Uterus (tissue), 2 donors: Measurements from ENCODE around the gene USP37.

Experiments
- POLR2A ChIP-seq, 2 donors: fragments of 450-650 bp; IDR thresholded peaks; one replicate each; pipeline ENCODE4 v1.6.1; 2016; ENCODE audit warnings: antibody characterized with exemption in 2 of 2, mild to moderate bottlenecking in 1 of 2, moderate library complexity in 1 of 2
- TF ChIP-seq, protein P1 (sequence below), 4 experiments: fragments of 200-600 bp in 2 of 4; fragments of 450-650 bp in 2 of 4; sonication (generic) in 2 of 4; IDR thresholded peaks; one replicate each; pipeline ENCODE4 v1.5.1; 2016 to 2019; ENCODE audit warnings: antibody characterized with exemption in 4 of 4, mild to moderate bottlenecking in 2 of 4, moderate library complexity in 1 of 4

GRCh38 chr2:218435003-218435982 lies 132.9 kb downstream of the USP37 start:
- TF ChIP-seq, protein P1, sequence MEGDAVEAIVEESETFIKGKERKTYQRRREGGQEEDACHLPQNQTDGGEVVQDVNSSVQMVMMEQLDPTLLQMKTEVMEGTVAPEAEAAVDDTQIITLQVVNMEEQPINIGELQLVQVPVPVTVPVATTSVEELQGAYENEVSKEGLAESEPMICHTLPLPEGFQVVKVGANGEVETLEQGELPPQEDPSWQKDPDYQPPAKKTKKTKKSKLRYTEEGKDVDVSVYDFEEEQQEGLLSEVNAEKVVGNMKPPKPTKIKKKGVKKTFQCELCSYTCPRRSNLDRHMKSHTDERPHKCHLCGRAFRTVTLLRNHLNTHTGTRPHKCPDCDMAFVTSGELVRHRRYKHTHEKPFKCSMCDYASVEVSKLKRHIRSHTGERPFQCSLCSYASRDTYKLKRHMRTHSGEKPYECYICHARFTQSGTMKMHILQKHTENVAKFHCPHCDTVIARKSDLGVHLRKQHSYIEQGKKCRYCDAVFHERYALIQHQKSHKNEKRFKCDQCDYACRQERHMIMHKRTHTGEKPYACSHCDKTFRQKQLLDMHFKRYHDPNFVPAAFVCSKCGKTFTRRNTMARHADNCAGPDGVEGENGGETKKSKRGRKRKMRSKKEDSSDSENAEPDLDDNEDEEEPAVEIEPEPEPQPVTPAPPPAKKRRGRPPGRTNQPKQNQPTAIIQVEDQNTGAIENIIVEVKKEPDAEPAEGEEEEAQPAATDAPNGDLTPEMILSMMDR (IDR thresholded peaks at IDR 0.05) = no peak
- no peak for TF ChIP-seq POLR2A (IDR thresholded peaks at IDR 0.05)
